GM10266 (cell line): ENCODE measurements around the gene RAB7B.

Experiments
- DNase-seq: peaks from one replicate; pipeline ENCODE4 v3.0.0; 2012; ENCODE audit errors: extremely low spot score
- CTCF ChIP-seq: IDR thresholded peaks from 2 replicates; pipeline ENCODE4 v1.5.1; 2012; ENCODE audit warnings: mild to moderate bottlenecking, low read depth; ENCODE audit not compliant: control insufficient read depth, insufficient read depth; ENCODE audit errors: missing control alignments

The RAB7B gene

DNA sequence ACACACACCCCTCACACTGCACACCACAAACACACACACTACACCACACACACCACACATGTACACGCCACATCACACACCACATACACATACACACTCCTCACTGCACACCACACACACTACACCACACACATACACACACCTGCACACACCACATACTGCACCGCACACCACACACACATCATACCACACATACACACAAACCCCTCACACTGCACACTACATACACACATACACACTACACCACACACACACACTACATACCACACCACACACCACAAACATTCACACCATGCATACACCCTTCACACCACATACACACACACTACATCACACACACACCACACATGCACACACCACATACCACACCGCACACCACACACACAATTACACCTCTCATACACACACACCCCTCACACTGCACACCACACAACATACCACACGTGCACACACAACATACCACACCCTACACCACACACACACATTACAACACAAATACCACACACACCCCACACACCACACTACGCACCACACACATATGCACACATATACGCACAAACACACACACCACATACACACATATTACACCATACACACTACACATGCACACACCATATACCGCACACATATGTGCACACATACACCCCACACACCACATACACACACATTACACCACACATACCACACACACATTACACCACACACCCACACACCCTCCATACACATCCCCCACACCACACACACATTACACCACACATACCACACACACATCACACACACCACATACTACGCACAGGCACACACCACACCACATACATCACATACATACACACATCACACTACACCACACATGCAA is 29.6 kb downstream of the RAB7B start:
- DNase-seq = no peak
- TF ChIP-seq CTCF = no peak

DNA sequence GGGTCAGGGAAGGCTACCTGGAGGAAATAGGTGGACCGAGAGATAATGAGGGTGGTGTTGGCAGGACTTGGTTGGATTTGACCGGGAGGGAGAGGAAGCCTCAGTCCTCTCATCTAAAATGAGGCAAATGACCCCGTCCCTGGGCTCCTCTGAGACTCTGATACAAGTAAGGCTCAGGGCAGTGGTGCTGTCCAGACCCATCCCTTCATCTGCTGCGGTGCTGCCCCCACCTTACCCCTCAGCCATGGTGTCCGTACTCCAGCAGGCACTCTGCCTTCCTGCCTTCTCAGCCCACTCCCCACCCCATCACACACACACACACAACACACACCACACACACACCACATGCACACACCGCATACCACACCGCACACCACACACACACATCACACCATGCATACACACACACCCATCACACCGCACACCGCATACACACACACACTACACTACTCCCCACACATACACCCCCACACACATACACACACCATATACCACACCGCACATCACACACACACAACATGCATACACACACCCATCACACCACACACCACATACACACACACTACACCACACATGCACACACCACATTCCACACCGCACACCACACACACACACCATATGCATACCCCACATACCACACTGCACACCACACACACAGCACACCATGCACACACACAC is 30.6 kb downstream of the RAB7B start:
- no peak for DNase-seq
- no peak for TF ChIP-seq CTCF

DNA sequence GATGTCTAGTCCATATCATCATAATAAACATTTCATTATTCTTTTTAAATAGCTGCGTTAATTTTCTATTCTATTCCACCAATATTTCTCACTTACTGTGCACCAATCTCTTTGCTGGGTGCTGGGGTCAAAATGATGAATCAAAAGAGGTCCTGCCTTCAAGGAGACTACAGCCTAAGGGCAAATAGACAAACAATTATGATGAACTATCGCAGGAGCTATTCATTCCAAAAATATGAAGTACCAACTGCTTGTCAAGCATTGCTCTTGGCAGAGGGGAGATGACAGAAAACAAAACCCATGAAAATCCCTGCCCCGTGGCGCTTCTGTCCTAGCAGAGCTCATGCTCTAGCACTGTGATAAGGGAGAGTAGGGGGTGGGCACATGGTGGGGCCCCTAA is 31.1 kb downstream of the RAB7B start:
- no peak for TF ChIP-seq CTCF
- DNase-seq = no peak

GRCh38 chr1:205971082-205971481 is 32.1 kb downstream of the RAB7B start:
- no peak for DNase-seq
- TF ChIP-seq CTCF = no peak

GRCh38 chr1:205970486-205970885 is 32.7 kb downstream of the RAB7B start:
- DNase-seq = no peak
- no peak for TF ChIP-seq CTCF

DNA sequence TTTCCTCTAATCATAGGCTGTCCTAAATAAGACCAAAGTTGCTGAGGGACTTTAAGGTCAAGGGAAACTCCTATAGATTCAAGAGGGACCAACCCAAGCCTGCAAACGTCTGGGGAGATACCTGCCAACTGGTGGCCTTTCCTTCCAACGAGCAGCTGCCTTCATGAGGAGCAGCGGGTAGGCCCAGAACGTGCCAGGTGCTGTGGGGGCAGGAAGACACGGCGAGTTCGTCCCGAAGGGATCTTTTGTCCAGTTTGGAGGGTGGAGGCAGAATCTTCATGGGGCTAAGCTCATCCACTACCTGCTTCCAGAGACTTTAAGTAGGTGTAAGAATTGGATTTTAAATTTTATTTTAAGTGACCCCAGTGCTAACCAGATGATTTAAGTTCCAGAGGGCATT is 34.0 kb downstream of the RAB7B start:
- DNase-seq = no peak
- no peak for TF ChIP-seq CTCF
